Measurements from ENCODE around the gene ZNF267. TPM values are rescaled to one million over a fixed set of nuclear protein-coding genes. Genes with fewer than 3 reads are reported as not detected.
"Not testable (repeated sequence)": the region's sequence is repeated elsewhere in the genome, so short reads cannot be mapped to it uniquely, and the experiment has no call there.

ZNF267 gene
- total and polyA plus RNA-seq, 2 donors (not counting 3 experiments of a cell fraction or from before 2014, with no cell fraction given): 5.2 to 19.1 TPM

DNA sequence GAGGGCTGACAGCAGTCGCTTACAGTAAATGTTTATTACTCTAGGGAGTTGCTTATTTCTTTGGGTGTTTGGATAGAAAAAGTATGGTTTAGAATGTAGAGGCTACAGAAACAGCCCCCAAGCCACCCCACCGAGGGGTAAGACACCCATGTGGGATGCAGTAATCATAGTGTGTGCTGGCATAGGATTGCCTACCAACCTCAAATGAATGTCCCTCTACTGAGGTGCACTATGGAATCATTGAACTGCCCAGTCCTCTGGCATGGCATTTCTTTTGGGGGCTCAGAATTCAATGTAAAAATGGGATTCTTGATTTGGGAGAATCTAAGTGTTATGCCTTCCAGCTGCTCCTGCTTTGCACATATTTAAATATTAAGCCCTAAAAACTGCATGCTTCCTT, 46.8 kb downstream of the ZNF267 start:
- no peak overlapping the region for H2AFZ ChIP-seq (ENCODE audit: low read depth, low read length)
- no peaks in the 10 kb centered on the region for H3K79me2 ChIP-seq (ENCODE audit: control insufficient read depth, insufficient read depth, low read length)
- H4K20me1 ChIP-seq (replicated peaks; ENCODE audit: control insufficient read depth, extremely low read depth, insufficient read depth, low read length): no peaks in the 10 kb centered on the region
- DNase-seq (ENCODE audit: low read depth, low spot score) (no peak), FAIRE-seq (no peak)
- H3K9me3 ChIP-seq (replicated peaks; ENCODE audit: control insufficient read depth, insufficient read depth, low read length): peaks cover 18% of the 10 kb centered on the region
- POLR2A ChIA-PET: no interaction called here
- H3K9me1 ChIP-seq (replicated peaks; ENCODE audit: control insufficient read depth, extremely low read depth, insufficient read depth, low read length): no peaks in the 10 kb centered on the region
- dilution Hi-C loops (cut with MboI; ENCODE audit: extremely low pct_ligation_motif_present, low sequenced_read_pairs) (no loop called here), intact Hi-C loops (cut with micrococcal nuclease) (no loop called here)
- H3K36me3 ChIP-seq (ENCODE audit: control insufficient read depth in 2 of 2, extremely low read depth in 1 of 2, insufficient read depth in 2 of 2, low read length in 2 of 2): peaks cover 4 to 9% of the 10 kb centered on the region in 2 experiments
- no peaks in the 10 kb centered on the region for H3K4me1 ChIP-seq (ENCODE audit: control insufficient read depth, extremely low read depth, insufficient read depth, low read length)
- no peak overlapping the region for H3K9ac ChIP-seq (replicated peaks; ENCODE audit: extremely low read depth, insufficient read depth, low read length)
- H3K27me3 ChIP-seq (ENCODE audit: control insufficient read depth in 2 of 2, insufficient read depth in 2 of 2, low read length in 2 of 2): no peaks in the 10 kb centered on the region
- CTCF ChIA-PET: no interaction called here
- no peak overlapping the region for H3K4me3 ChIP-seq (replicated peaks in 1 of 3; ENCODE audit: insufficient read depth in 1 of 3, low read depth in 1 of 3, low read length in 3 of 3)
- no peak overlapping the region for H3K27ac ChIP-seq (ENCODE audit: insufficient read depth, low read depth, low read length)
- no peak for TF ChIP-seq POLR2AphosphoS5 (IDR thresholded peaks at IDR 0.05; ENCODE audit: insufficient read depth, low read depth, low read length)
- no peak for TF ChIP-seq FOS (IDR thresholded peaks at IDR 0.05; ENCODE audit: borderline replicate concordance, insufficient read depth, low read length)
- TF ChIP-seq, protein P1, sequence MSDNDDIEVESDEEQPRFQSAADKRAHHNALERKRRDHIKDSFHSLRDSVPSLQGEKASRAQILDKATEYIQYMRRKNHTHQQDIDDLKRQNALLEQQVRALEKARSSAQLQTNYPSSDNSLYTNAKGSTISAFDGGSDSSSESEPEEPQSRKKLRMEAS (IDR thresholded peaks at IDR 0.05; ENCODE audit: insufficient read depth, insufficient read length): no peak
- TF ChIP-seq MYC (IDR thresholded peaks at IDR 0.05; ENCODE audit: low read depth, low read length): no peak
- TF ChIP-seq JUN (IDR thresholded peaks at IDR 0.05; ENCODE audit: borderline replicate concordance, insufficient read depth, insufficient read length, low read depth): no peak
- TF ChIP-seq EZH2 (IDR thresholded peaks at IDR 0.05; ENCODE audit: borderline replicate concordance, low read depth, low read length, severe bottlenecking): no peak
- no peak for TF ChIP-seq GATA2 (IDR thresholded peaks at IDR 0.05; ENCODE audit: insufficient read depth, insufficient read length, low read depth, low read length)
- TF ChIP-seq CTCF (IDR thresholded peaks at IDR 0.05; ENCODE audit: extremely low read depth in 1 of 2, insufficient read depth in 1 of 2, low read depth in 1 of 2, low read length in 2 of 2): no peak
- no peak for TF ChIP-seq POLR2A (IDR thresholded peaks at IDR 0.05; ENCODE audit: low read depth, low read length)
- no TSS peak for BruUV-seq (replicated peaks)
- no peak overlapping the region for H3K4me2 ChIP-seq (ENCODE audit: insufficient read depth, low read length)

GRCh38 chr16:31951806-31952205, 78.2 kb downstream of the ZNF267 start:
- DNase-seq (ENCODE audit: low read depth, low spot score); H3K9me3 ChIP-seq (replicated peaks; ENCODE audit: control insufficient read depth, insufficient read depth, low read length); POLR2A ChIA-PET; H3K27me3 ChIP-seq (ENCODE audit: control insufficient read depth in 2 of 2, insufficient read depth in 2 of 2, low read length in 2 of 2); H4K20me1 ChIP-seq (replicated peaks; ENCODE audit: control insufficient read depth, extremely low read depth, insufficient read depth, low read length); H3K9me1 ChIP-seq (replicated peaks; ENCODE audit: control insufficient read depth, extremely low read depth, insufficient read depth, low read length); H3K27ac ChIP-seq (ENCODE audit: insufficient read depth, low read depth, low read length); FAIRE-seq; intact Hi-C loops (cut with micrococcal nuclease); H3K79me2 ChIP-seq (ENCODE audit: control insufficient read depth, insufficient read depth, low read length); H3K4me3 ChIP-seq (replicated peaks in 1 of 3; ENCODE audit: insufficient read depth in 1 of 3, low read depth in 1 of 3, low read length in 3 of 3); CTCF ChIA-PET; H3K4me1 ChIP-seq (ENCODE audit: control insufficient read depth, extremely low read depth, insufficient read depth, low read length); H3K36me3 ChIP-seq (ENCODE audit: control insufficient read depth in 2 of 2, extremely low read depth in 1 of 2, insufficient read depth in 2 of 2, low read length in 2 of 2); H3K4me2 ChIP-seq (ENCODE audit: insufficient read depth, low read length); dilution Hi-C loops (cut with MboI; ENCODE audit: extremely low pct_ligation_motif_present, low sequenced_read_pairs); H2AFZ ChIP-seq (ENCODE audit: low read depth, low read length); H3K9ac ChIP-seq (replicated peaks; ENCODE audit: extremely low read depth, insufficient read depth, low read length); BruUV-seq (replicated peaks): not testable (repeated sequence)

GRCh38 chr16:31952206-31952605, 78.6 kb downstream of the ZNF267 start:
- H3K36me3 ChIP-seq (ENCODE audit: control insufficient read depth in 2 of 2, extremely low read depth in 1 of 2, insufficient read depth in 2 of 2, low read length in 2 of 2); H3K4me2 ChIP-seq (ENCODE audit: insufficient read depth, low read length); H3K27ac ChIP-seq (ENCODE audit: insufficient read depth, low read depth, low read length); H3K9me3 ChIP-seq (replicated peaks; ENCODE audit: control insufficient read depth, insufficient read depth, low read length); H3K9ac ChIP-seq (replicated peaks; ENCODE audit: extremely low read depth, insufficient read depth, low read length); POLR2A ChIA-PET; H3K27me3 ChIP-seq (ENCODE audit: control insufficient read depth in 2 of 2, insufficient read depth in 2 of 2, low read length in 2 of 2); H3K4me1 ChIP-seq (ENCODE audit: control insufficient read depth, extremely low read depth, insufficient read depth, low read length); DNase-seq (ENCODE audit: low read depth, low spot score); H3K79me2 ChIP-seq (ENCODE audit: control insufficient read depth, insufficient read depth, low read length); H4K20me1 ChIP-seq (replicated peaks; ENCODE audit: control insufficient read depth, extremely low read depth, insufficient read depth, low read length); intact Hi-C loops (cut with micrococcal nuclease); CTCF ChIA-PET; H3K4me3 ChIP-seq (replicated peaks in 1 of 3; ENCODE audit: insufficient read depth in 1 of 3, low read depth in 1 of 3, low read length in 3 of 3); BruUV-seq (replicated peaks); dilution Hi-C loops (cut with MboI; ENCODE audit: extremely low pct_ligation_motif_present, low sequenced_read_pairs); H2AFZ ChIP-seq (ENCODE audit: low read depth, low read length); FAIRE-seq; H3K9me1 ChIP-seq (replicated peaks; ENCODE audit: control insufficient read depth, extremely low read depth, insufficient read depth, low read length): not testable (repeated sequence)
